H1 (cell line): ENCODE measurements around the gene C9orf40. TPM values are rescaled to one million over a fixed set of nuclear protein-coding genes. Genes with fewer than 3 reads are reported as not detected.

Source experiments
- CTCF ChIA-PET: fragments of 300-600 bp; sonication (Branson Sonifier 250); formaldehyde crosslinking; loops from one replicate; lab custom pipeline; 2021; ENCODE audit not compliant: partially characterized antibody; lab: Charles Lee
- POLR2A ChIA-PET: fragments of 300-600 bp; sonication (Branson Sonifier 250); formaldehyde crosslinking; loops from one replicate; lab custom pipeline; 2021; ENCODE audit warnings: inconsistent platforms; ENCODE audit not compliant: partially characterized antibody; lab: Charles Lee
- DNase-seq, 2 experiments: peaks; one replicate each; pipeline versions ENCODE4 v3.0.0 to v3.0.0-alpha.2; 2010 to 2022; ENCODE audit warnings: low spot score in 2 of 2, low read depth in 1 of 2, mixed read lengths in 1 of 2
- FAIRE-seq: peaks from 2 replicates; lab custom pipeline; 2011; peaks lifted over from hg19 to GRCh38; lab: Jason Lieb, UNC
- H2AFZ ChIP-seq: 2 replicates; pipeline ENCODE4 v1.8.1; 2012; ENCODE audit warnings: low read length, inconsistent platforms
- H2AK5ac ChIP-seq: 2 replicates; pipeline ENCODE4 v1.6.1; 2013; ENCODE audit warnings: low read depth, low read length
- H2BK120ac ChIP-seq: replicated peaks from 2 replicates; pipeline ENCODE3; 2013; ENCODE audit warnings: low read depth, low read length, inconsistent platforms
- H2BK12ac ChIP-seq: 2 replicates; pipeline ENCODE4 v1.6.1; 2013; ENCODE audit warnings: low read depth, low read length
- H2BK15ac ChIP-seq: 2 replicates; pipeline ENCODE4 v1.6.1; 2013; ENCODE audit warnings: low read length
- H2BK20ac ChIP-seq: 2 replicates; pipeline ENCODE4 v1.6.1; 2013; ENCODE audit warnings: low read length
- H2BK5ac ChIP-seq: 2 replicates; pipeline ENCODE4 v1.6.1; 2013; ENCODE audit warnings: low read depth, low read length
- H3K14ac ChIP-seq: 2 replicates; pipeline ENCODE4 v1.6.1; 2013; ENCODE audit warnings: inconsistent platforms; ENCODE audit not compliant: insufficient read length
- H3K18ac ChIP-seq: 2 replicates; pipeline ENCODE4 v1.6.1; 2013; ENCODE audit warnings: low read length; ENCODE audit errors: extremely low read depth
- H3K23ac ChIP-seq: 2 replicates; pipeline ENCODE4 v1.6.1; 2013; ENCODE audit warnings: inconsistent platforms; ENCODE audit not compliant: insufficient read length
- H3K23me2 ChIP-seq: 2 replicates; pipeline ENCODE4 v1.6.1; 2013; ENCODE audit warnings: low read depth, low read length
- H3K27ac ChIP-seq: 2 replicates; pipeline ENCODE4 v1.6.1; 2011; ENCODE audit warnings: low read depth, low read length, inconsistent platforms
- H3K27me3 ChIP-seq, 4 experiments: replicated peaks in 1 of 4; 1 replicate in 1 of 4; 2 replicates in 3 of 4; pipeline versions ENCODE4 v1.6.1 to v1.8.1; 2011 to 2013; ENCODE audit warnings: low read length in 3 of 4, mild to moderate bottlenecking in 3 of 4, inconsistent platforms in 2 of 4, mixed read lengths in 2 of 4, moderate library complexity in 1 of 4; ENCODE audit not compliant: control insufficient read depth in 3 of 4, insufficient read depth in 3 of 4; ENCODE audit errors: extremely low read depth in 1 of 4
- H3K36me3 ChIP-seq, 4 experiments: 2 replicates each; pipeline versions ENCODE4 v1.6.1 to v1.8.1; 2011 to 2013; ENCODE audit warnings: mild to moderate bottlenecking in 4 of 4, low read length in 3 of 4, moderate library complexity in 2 of 4, control low read depth in 1 of 4, inconsistent platforms in 1 of 4; ENCODE audit not compliant: insufficient read depth in 4 of 4, control insufficient read depth in 2 of 4
- H3K4ac ChIP-seq: replicated peaks from 2 replicates; pipeline ENCODE3; 2013; ENCODE audit warnings: low read length, low read depth, mixed read lengths, inconsistent platforms; ENCODE audit not compliant: insufficient read length
- H3K4me1 ChIP-seq, 4 experiments: replicated peaks in 1 of 4; 1 replicate in 1 of 4; 2 replicates in 3 of 4; pipeline versions ENCODE4 v1.6.1 to v1.8.1; 2011 to 2013; ENCODE audit warnings: low read length in 3 of 4, inconsistent platforms in 2 of 4, mixed read lengths in 1 of 4; ENCODE audit not compliant: insufficient read depth in 4 of 4, control insufficient read depth in 3 of 4
- H3K4me2 ChIP-seq, 2 experiments: 2 replicates each; pipeline versions ENCODE4 v1.6.1 to v1.8.1; 2011 to 2013; ENCODE audit warnings: low read depth in 2 of 2, low read length in 2 of 2, control low read depth in 1 of 2, inconsistent platforms in 1 of 2, mild to moderate bottlenecking in 1 of 2; ENCODE audit not compliant: insufficient read depth in 1 of 2
- H3K4me3 ChIP-seq, 4 experiments: fragments of 200-600, 300-600 bp in 1 of 4; sonication (generic), shearing (Covaris generic), sonication (Bioruptor Twin) in 1 of 4; 2 replicates each; pipeline versions ENCODE4 v1.5.1 to v1.8.1; 2011 to 2016; ENCODE audit warnings: low read length in 4 of 4, low read depth in 3 of 4, control low read depth in 2 of 4, inconsistent platforms in 2 of 4, mild to moderate bottlenecking in 2 of 4, mixed read lengths in 1 of 4, moderate library complexity in 1 of 4; ENCODE audit not compliant: insufficient read depth in 2 of 4; ENCODE audit errors: extremely low read depth in 1 of 4
- H3K56ac ChIP-seq: replicated peaks from 2 replicates; pipeline ENCODE3; 2013; ENCODE audit warnings: low read depth, mild to moderate bottlenecking, mixed read lengths, low read length, inconsistent platforms; ENCODE audit not compliant: insufficient read length
- H3K79me1 ChIP-seq: 2 replicates; pipeline ENCODE4 v1.6.1; 2013; ENCODE audit warnings: low read depth, low read length, control low read depth
- H3K79me2 ChIP-seq, 2 experiments: 2 replicates each; pipeline versions ENCODE4 v1.6.1 to v1.8.1; 2012 to 2013; ENCODE audit warnings: low read length in 2 of 2, mild to moderate bottlenecking in 2 of 2, inconsistent platforms in 1 of 2; ENCODE audit not compliant: insufficient read depth in 2 of 2, control insufficient read depth in 1 of 2
- H3K9ac ChIP-seq, 4 experiments: replicated peaks in 1 of 4; 1 replicate in 1 of 4; 2 replicates in 3 of 4; pipeline versions ENCODE4 v1.6.1 to v1.8.1; 2011 to 2013; ENCODE audit warnings: low read depth in 3 of 4, low read length in 3 of 4, control low read depth in 2 of 4, mild to moderate bottlenecking in 2 of 4, moderate library complexity in 2 of 4, inconsistent platforms in 1 of 4; ENCODE audit errors: extremely low read depth in 1 of 4
- H3K9me3 ChIP-seq, 2 experiments: 2 replicates each; pipeline versions ENCODE4 v1.6.1 to v1.8.1; 2012 to 2013; ENCODE audit warnings: mild to moderate bottlenecking in 2 of 2, moderate library complexity in 2 of 2, control low read depth in 1 of 2, inconsistent platforms in 1 of 2, low read depth in 1 of 2, low read length in 1 of 2, mixed read lengths in 1 of 2; ENCODE audit not compliant: insufficient read depth in 2 of 2
- H4K20me1 ChIP-seq, 2 experiments: replicated peaks in 1 of 2; 2 replicates each; pipeline versions ENCODE3 to v1.8.1; 2011 to 2013; ENCODE audit warnings: inconsistent platforms in 2 of 2, low read length in 2 of 2, mild to moderate bottlenecking in 1 of 2; ENCODE audit not compliant: insufficient read depth in 2 of 2, control insufficient read depth in 1 of 2
- H4K5ac ChIP-seq: 2 replicates; pipeline ENCODE4 v1.6.1; 2013; ENCODE audit warnings: low read length, low read depth, mixed read lengths, inconsistent platforms; ENCODE audit not compliant: insufficient read length
- H4K8ac ChIP-seq: 2 replicates; pipeline ENCODE4 v1.8.0; 2013; ENCODE audit warnings: mild to moderate bottlenecking, moderate library complexity, low read length, inconsistent platforms; ENCODE audit not compliant: insufficient read depth; ENCODE audit errors: extremely low read depth
- H4K91ac ChIP-seq: replicated peaks from 2 replicates; pipeline ENCODE3; 2013; ENCODE audit warnings: low read length, mixed read lengths, inconsistent platforms; ENCODE audit not compliant: insufficient read length
- ATF3 ChIP-seq: IDR thresholded peaks from 2 replicates; pipeline ENCODE4 v1.6.1; 2011; ENCODE audit warnings: low read depth, mild to moderate bottlenecking, low read length; ENCODE audit not compliant: insufficient read depth
- BRCA1 ChIP-seq: IDR thresholded peaks from 2 replicates; pipeline ENCODE4 v1.6.1; 2012; ENCODE audit warnings: low read depth, low read length, improper control_type of control experiment
- CBX8 ChIP-seq: fragments of 300-800, 300-1000 bp; sonication (generic); IDR thresholded peaks from 2 replicates; pipeline ENCODE4 v1.7.1; 2016; ENCODE audit warnings: low read depth, low read length, borderline replicate concordance
- CEBPB ChIP-seq: IDR thresholded peaks from 2 replicates; pipeline ENCODE4 v1.6.1; 2012; ENCODE audit warnings: low read depth, low read length
- CREB1 ChIP-seq: IDR thresholded peaks from 2 replicates; pipeline ENCODE4 v1.6.1; 2012; ENCODE audit warnings: inconsistent platforms
- EGR1 ChIP-seq: IDR thresholded peaks from 2 replicates; pipeline ENCODE4 v1.6.1; 2011; ENCODE audit warnings: low read depth, low read length, borderline replicate concordance
- EZH2 ChIP-seq: fragments of 200-600 bp; sonication (generic); IDR thresholded peaks from 2 replicates; pipeline ENCODE4 v1.7.1; 2012; ENCODE audit warnings: low read depth, mild to moderate bottlenecking, moderate library complexity, low read length, inconsistent platforms; ENCODE audit not compliant: severe bottlenecking
- KDM4A ChIP-seq: IDR thresholded peaks from one replicate; pipeline ENCODE4 v1.7.1; 2012; ENCODE audit warnings: low read depth, mild to moderate bottlenecking, moderate library complexity, low read length, inconsistent platforms; ENCODE audit not compliant: severe bottlenecking
- MAX ChIP-seq: IDR thresholded peaks from 2 replicates; pipeline ENCODE4 v1.6.1; 2012; ENCODE audit warnings: inconsistent platforms
- PHF8 ChIP-seq: fragments of 200-600 bp; sonication (generic); conservative IDR thresholded peaks from 2 replicates; pipeline ENCODE4 v1.7.1; 2012; ENCODE audit warnings: low read depth, mild to moderate bottlenecking, inconsistent platforms, low read length, moderate library complexity
- POU5F1 ChIP-seq: IDR thresholded peaks from 2 replicates; pipeline ENCODE4 v1.6.1; 2011; ENCODE audit warnings: low read depth, mild to moderate bottlenecking, low read length, moderate library complexity
- RBBP5 ChIP-seq: IDR thresholded peaks from 2 replicates; pipeline ENCODE4 v1.7.1; 2012; ENCODE audit warnings: low read depth, mild to moderate bottlenecking, inconsistent platforms, low read length, moderate library complexity, borderline replicate concordance
- RXRA ChIP-seq: IDR thresholded peaks from 2 replicates; pipeline ENCODE4 v1.6.1; 2011; ENCODE audit warnings: low read depth, mild to moderate bottlenecking, low read length, moderate library complexity; ENCODE audit not compliant: insufficient read depth
- SP1 ChIP-seq: IDR thresholded peaks from 2 replicates; pipeline ENCODE4 v1.6.1; 2011; ENCODE audit warnings: low read depth, low read length
- TCF12 ChIP-seq: IDR thresholded peaks from 2 replicates; pipeline ENCODE4 v1.6.1; 2011; ENCODE audit warnings: low read depth, mild to moderate bottlenecking, low read length
- WGBS, 2 experiments: shearing (Covaris generic) in 1 of 2; methylation state at CpG; one replicate each; pipeline versions ENCODE4 v1.1.6 to v1.1.7; 2013 to 2015; ENCODE audit warnings: low lambda C conversion rate in 2 of 2, mixed read lengths in 2 of 2, inconsistent platforms in 1 of 2, low coverage in 1 of 2, missing lambda C conversion rate in 1 of 2; ENCODE audit not compliant: insufficient replicate concordance in 2 of 2, insufficient coverage in 1 of 2, insufficient read length in 1 of 2; ENCODE audit errors: extremely low coverage in 1 of 2, missing lambda C conversion rate in 1 of 2; 5-methylcytosine and 5-hydroxymethylcytosine counted together
- polyA plus RNA-seq, 7 experiments: library from polyadenylated mRNA; depleted of rRNA in 3 of 7; stranded (reverse) in 5 of 7; unstranded in 2 of 7; fragments of >200 nt in 5 of 7; fragments of 200-250 nt in 2 of 7; gene quantifications; 1 replicate in 5 of 7; 2 replicates in 1 of 7; 4 replicates in 1 of 7; pipeline versions ENCODE4 v1.2.1 to v1.2.3, GENCODE V29; 2011 to 2013; ENCODE audit warnings: missing spikeins in 2 of 7, mixed read lengths in 2 of 7
- total RNA-seq: library from RNA; stranded (reverse); fragmentation: NEBNext Ultra II Directional; extraction: Animal tissue kit (Norgen Biotek cat#: 25700); gene quantifications from 2 replicates; pipeline ENCODE4 v1.2.1, GENCODE V29; 2021

Gene C9orf40
- total and polyA plus RNA-seq, 2 of the 8 experiments (the other 6 are each of a cell fraction or from before 2014, with no cell fraction given): 3.6 to 11.2 TPM

- H3K4me3 ChIP-seq: no peak overlapping the region
- H4K8ac ChIP-seq: no peak overlapping the region
- no peak overlapping the region for H2BK5ac ChIP-seq
- no peak overlapping the region for H3K4ac ChIP-seq
- no peak overlapping the region for H2BK15ac ChIP-seq
- no peak overlapping the region for H4K5ac ChIP-seq
- H2BK12ac ChIP-seq: no peak overlapping the region
- no peak overlapping the region for H3K14ac ChIP-seq
- H3K18ac ChIP-seq: no peak overlapping the region
- no peaks in the 10 kb centered on the region for H3K23me2 ChIP-seq
- H3K4me1 ChIP-seq: no peaks in the 10 kb centered on the region
- H3K9ac ChIP-seq: no peak overlapping the region
- no peaks in the 10 kb centered on the region for H3K36me3 ChIP-seq
- H2AK5ac ChIP-seq: no peak overlapping the region
- FAIRE-seq (no peak), DNase-seq (no peak)
- no peaks in the 10 kb centered on the region for H3K79me1 ChIP-seq
- H3K27me3 ChIP-seq: no peaks in the 10 kb centered on the region
- H3K23ac ChIP-seq: no peak overlapping the region
- ChIA-PET CTCF (interaction anchor here (0.7 to 2.1 kb wide), 5 partner anchors 10 to 51 kb away, joined by 3 to 4 read pairs (median 3); no protein-coding TSS in a partner anchor), POLR2A (interaction anchor here (0.9 kb wide), 1 partner anchor 16 kb away, joined by 3 read pairs; no protein-coding TSS in a partner anchor)
- 95% methylated on average over 2 of the region's 2 CpGs; no CpG with 5 or more reads in 1 of the 2 experiments for WGBS, 2 experiments
- no peaks in the 10 kb centered on the region for H3K79me2 ChIP-seq
- H2BK120ac ChIP-seq: no peak overlapping the region
- no peak overlapping the region for H3K4me2 ChIP-seq
- H2AFZ ChIP-seq: no peak overlapping the region; the same call in 1 of the 2 replicates
- H4K20me1 ChIP-seq: no peaks in the 10 kb centered on the region
- H4K91ac ChIP-seq: no peak overlapping the region
- no peaks in the 10 kb centered on the region for H3K9me3 ChIP-seq
- no peak overlapping the region for H2BK20ac ChIP-seq
- H3K27ac ChIP-seq: no peak overlapping the region
- no peak overlapping the region for H3K56ac ChIP-seq
- TF ChIP-seq EGR1 (no peak), CBX8 (no peak), KDM4A (no peak), TCF12 (no peak), MAX (no peak), SP1 (no peak), CEBPB (no peak), PHF8 (no peak), EZH2 (no peak), BRCA1 (no peak), RXRA (no peak), RBBP5 (no peak), ATF3 (no peak), POU5F1 (no peak), CREB1 (no peak)
Observed at GRCh38 chr9:74910036-74910435, 42.7 kb downstream of the C9orf40 start.
